Hindlimb muscle (tissue), 1 donor: ENCODE measurements around the gene HOXD1. TPM values are rescaled to one million over a fixed set of nuclear protein-coding genes. Genes with fewer than 3 reads are reported as not detected.

Source experiments
- DNase-seq: peaks from one replicate; pipeline ENCODE4 v3.0.0-alpha.2; 2013
- polyA plus RNA-seq: library from polyadenylated mRNA; unstranded; fragments of 120-200 nt; gene quantifications from one replicate; pipeline ENCODE4 v1.2.1, GENCODE V29; 2013; ENCODE audit not compliant: insufficient read length

HOXD1 gene
- polyA plus RNA-seq, 1 donor, result 0.57 TPM

- no peak for DNase-seq
Observed at GRCh38 chr2:176152350-176153181, 35.9 kb upstream of the HOXD1 start.

- DNase-seq, result no peak
Observed at GRCh38 chr2:176154576-176155252, 33.8 kb upstream of the HOXD1 start.

GRCh38 chr2:176155356-176156044 lies 33.0 kb upstream of the HOXD1 start:
- no peak for DNase-seq

DNA sequence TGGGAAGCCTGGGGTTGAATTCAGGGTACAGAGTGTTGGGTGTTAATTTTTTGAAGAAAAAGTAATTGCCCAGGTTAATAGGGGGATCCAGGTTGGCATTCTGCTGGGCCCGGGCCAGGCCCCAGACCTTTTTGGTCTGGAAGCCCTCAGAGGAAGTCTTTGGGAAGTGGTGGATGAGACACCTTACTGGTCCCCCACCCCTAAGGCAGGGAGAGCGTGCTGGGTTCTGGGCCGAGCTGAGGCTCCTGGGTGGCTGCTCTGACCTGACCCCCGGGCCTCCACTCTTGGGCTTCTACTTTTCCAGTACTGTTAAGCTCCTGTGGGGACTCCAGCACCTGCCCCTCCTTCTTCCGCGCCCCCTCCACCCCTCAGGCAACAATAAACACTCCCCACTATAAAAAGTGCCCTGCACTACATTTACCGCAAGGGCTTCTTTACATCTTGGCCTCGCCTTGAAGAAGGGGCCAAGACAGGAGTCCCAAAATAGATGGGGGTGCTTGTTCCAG lies 32.1 kb upstream of the HOXD1 start:
- no peak for DNase-seq

GRCh38 chr2:176156807-176157498 lies 31.5 kb upstream of the HOXD1 start, which contains the start of gene HOXD3:
Gene HOXD3, plus strand, starts transcription at chr2:176157307. Its CDS starts 11,808 bp downstream, at chr2:176169115.
- no peak for DNase-seq

- DNase-seq, result no peak
Observed at GRCh38 chr2:176157499-176158185, 30.8 kb upstream of the HOXD1 start.

DNA sequence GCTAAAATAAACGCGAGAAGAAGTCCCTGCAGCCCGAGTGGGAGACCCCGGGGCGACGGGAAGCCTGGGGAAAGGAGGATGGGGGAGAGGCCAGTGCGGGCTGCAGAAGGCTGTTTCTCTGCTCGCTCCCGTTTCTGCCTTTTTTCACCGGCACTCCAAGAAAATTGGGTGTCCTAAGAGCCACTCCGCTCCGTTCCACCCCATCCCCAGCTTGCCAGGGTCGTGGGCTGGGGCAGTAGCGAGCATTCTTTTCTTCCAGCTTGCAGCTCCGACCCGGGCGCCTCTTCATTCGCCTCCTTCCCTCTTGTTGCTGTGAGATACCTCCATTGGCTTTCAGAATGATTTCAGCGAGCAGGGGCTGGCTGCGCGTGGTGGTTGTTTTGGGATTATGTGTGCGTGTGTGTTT lies 30.3 kb upstream of the HOXD1 start:
- DNase-seq, result no peak

GRCh38 chr2:176158855-176159662 lies 29.4 kb upstream of the HOXD1 start:
- no peak for DNase-seq

- DNase-seq, result no peak
Observed at GRCh38 chr2:176159663-176160250, 28.7 kb upstream of the HOXD1 start.

- no peak for DNase-seq
Observed at GRCh38 chr2:176160251-176160985, 28.1 kb upstream of the HOXD1 start.

- DNase-seq, result no peak
Observed at GRCh38 chr2:176160986-176161824, 27.3 kb upstream of the HOXD1 start.

GRCh38 chr2:176161825-176162626 lies 26.4 kb upstream of the HOXD1 start:
- peak; percentile 77 for DNase-seq

GRCh38 chr2:176162911-176163671 lies 25.4 kb upstream of the HOXD1 start:
- no peak for DNase-seq

DNA sequence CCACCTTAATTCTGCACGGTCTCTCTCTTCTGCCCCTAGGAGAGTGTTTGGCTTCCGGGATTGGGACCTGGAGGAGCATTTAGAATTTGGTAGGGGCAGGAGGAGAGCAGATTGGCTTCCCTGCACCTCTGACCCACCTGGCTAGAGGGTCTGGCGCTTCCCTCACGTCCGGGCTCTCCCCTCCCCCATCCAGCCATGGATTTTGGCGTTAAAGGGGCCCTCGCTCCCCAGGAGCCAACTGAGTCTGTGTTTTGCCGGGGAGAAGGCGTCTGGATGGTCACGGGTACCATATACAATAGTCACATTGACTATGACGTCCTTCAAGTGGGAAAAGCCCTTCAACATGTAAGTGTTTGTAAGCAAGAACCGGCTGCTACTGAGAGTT lies 24.8 kb upstream of the HOXD1 start:
- no peak for DNase-seq

- no peak for DNase-seq
Observed at GRCh38 chr2:176164201-176164600, 24.3 kb upstream of the HOXD1 start.

DNA sequence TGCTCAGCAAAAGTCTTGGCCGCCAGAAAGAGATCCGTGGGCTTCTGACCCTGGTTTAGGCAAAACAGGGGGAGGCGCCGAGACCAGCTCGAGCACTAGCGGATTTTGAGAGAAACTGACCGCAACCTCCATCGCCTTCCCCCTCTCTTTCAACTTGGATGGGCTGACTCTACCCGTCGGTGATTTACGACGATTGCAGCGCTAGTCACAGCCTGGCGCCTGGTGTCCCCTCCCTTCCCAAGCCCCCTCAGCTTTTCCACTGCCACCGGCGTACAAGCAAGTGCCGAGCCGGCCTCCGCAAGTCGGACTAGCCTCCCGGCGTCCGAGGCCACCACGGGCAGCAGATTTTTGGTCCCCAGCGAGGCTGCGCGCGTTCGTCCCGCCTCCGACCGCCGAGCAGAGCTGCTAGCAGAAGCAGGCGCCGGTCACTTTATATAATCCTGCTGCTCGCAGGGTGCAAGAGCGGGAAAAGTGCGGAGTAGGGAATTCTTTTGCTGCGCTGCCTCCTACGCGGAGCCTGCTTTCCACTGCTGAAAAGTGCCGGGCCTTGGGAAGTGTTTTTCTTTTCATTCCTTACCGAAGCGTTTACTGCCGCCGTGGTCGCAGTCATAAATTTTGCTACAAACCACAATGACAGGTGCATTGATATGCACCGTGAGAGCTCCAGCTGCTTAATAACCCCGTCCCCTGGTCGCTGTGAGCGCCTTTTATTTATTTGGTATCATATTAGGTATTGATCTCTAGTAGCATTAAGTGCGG lies 23.7 kb upstream of the HOXD1 start:
- DNase-seq, result no peak
